Ishikawa (cell line): ENCODE data around the gene PBX1.

Experiments used
- EGR1 ChIP-seq: IDR thresholded peaks from 2 replicates; pipeline ENCODE4 v1.6.1; 2012
- TF ChIP-seq, protein P1 (sequence below): IDR thresholded peaks from 2 replicates; pipeline ENCODE4 v1.6.1; 2012; ENCODE audit warnings: low read depth, mild to moderate bottlenecking

DNA sequence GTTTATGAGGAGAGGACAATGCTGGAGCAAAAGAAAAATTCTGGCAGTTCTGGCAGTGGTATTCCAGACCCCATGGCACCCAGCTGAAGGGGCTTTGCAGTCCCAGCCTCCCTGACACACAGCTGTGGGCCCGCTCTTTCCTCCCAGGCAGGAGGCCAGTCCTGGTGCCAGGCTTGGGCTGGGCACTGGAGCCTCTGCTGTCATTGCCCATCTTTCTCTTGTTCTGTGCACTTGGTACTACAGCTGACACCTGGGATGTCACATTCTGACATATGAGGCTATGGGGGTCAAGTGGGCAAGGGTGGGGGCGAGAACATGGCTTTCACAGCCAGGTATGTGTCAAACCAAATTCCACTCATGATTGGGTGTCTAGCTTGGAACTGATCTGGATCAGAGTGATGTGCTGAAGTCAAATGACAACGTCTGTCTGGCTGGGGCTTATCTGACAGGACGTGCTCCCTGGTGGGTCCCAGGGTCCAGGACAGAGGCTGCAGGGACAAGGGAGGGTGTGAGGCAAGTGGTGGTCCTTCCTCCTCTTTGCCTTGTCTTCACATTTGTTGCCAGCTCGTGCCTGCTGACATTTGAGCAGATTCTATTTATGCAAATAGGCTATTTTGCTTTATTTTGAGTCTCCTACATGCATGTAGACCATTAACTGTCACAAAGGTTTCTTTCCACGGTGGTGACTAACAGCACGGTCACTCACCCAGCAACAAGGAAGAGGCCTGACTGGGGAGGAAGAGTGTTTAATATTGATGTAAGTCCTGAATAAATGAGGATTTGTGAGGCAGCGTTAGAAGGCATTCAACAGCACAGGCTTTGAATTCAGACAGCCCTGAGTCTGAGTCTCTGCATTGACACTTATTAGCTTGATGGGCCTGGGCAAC, 336.3 kb downstream of the PBX1 start:
- TF ChIP-seq, protein P1, sequence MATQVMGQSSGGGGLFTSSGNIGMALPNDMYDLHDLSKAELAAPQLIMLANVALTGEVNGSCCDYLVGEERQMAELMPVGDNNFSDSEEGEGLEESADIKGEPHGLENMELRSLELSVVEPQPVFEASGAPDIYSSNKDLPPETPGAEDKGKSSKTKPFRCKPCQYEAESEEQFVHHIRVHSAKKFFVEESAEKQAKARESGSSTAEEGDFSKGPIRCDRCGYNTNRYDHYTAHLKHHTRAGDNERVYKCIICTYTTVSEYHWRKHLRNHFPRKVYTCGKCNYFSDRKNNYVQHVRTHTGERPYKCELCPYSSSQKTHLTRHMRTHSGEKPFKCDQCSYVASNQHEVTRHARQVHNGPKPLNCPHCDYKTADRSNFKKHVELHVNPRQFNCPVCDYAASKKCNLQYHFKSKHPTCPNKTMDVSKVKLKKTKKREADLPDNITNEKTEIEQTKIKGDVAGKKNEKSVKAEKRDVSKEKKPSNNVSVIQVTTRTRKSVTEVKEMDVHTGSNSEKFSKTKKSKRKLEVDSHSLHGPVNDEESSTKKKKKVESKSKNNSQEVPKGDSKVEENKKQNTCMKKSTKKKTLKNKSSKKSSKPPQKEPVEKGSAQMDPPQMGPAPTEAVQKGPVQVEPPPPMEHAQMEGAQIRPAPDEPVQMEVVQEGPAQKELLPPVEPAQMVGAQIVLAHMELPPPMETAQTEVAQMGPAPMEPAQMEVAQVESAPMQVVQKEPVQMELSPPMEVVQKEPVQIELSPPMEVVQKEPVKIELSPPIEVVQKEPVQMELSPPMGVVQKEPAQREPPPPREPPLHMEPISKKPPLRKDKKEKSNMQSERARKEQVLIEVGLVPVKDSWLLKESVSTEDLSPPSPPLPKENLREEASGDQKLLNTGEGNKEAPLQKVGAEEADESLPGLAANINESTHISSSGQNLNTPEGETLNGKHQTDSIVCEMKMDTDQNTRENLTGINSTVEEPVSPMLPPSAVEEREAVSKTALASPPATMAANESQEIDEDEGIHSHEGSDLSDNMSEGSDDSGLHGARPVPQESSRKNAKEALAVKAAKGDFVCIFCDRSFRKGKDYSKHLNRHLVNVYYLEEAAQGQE, result no peak
- no peak for TF ChIP-seq EGR1
